Naive thymus-derived CD8-positive, alpha-beta T cell (primary cell): ENCODE measurements around the gene AOPEP. TPM values are rescaled to one million over a fixed set of nuclear protein-coding genes. Genes with fewer than 3 reads are reported as not detected.

Experiments used
- microRNA-seq: library from miRNA; unstranded; fragments of <30 nt; microRNA quantifications from one replicate; pipeline ENCODE4 v1.2.0, GENCODE V29; 2022; ENCODE audit warnings: borderline microRNAs expressed
- polyA plus RNA-seq, 3 donors: library from polyadenylated mRNA; unstranded; fragments of 300-500 nt; fragmentation: Illumina TruSeq; gene quantifications; one replicate each; pipeline ENCODE4 v1.2.3, GENCODE V29; 2021
- total RNA-seq, 8 experiments: library from RNA in 2 of 8; stranded (reverse) in 2 of 8; gene quantifications; one replicate each; pipeline ENCODE4 v1.2.3 and lab custom pipeline; 2021 to 2026

Gene AOPEP
- total and polyA plus RNA-seq, 5 experiments from 2014 or later = 4.3 to 10.8 (median 7.4) TPM

Small RNA genes lying within 50 kb of the gene (microRNA-seq; reads per million reads assigned to microRNA genes)
- gene MIR2278 = 2.1 reads per million
- gene MIR23B = 1,066 reads per million, percentile 85 among the genes with 10 or more reads in this experiment
- gene MIR24-1 = not detected
- gene MIR27B = 760 reads per million, percentile 83 among the genes with 10 or more reads in this experiment
- gene MIR3074 = not detected
- not detected for gene MIR6081

Other genes with a start within 250 kb of the AOPEP start
- not detected for gene PCAT7, start 171.6 kb upstream of the AOPEP start, total RNA-seq
- gene PCAT7, start 171.6 kb upstream of the AOPEP start, polyA plus RNA-seq = not detected
- gene FBP2, start 132.9 kb upstream of the AOPEP start, total RNA-seq = not detected
- gene FBP2, start 132.9 kb upstream of the AOPEP start, polyA plus RNA-seq = not detected
- gene FBP1, start 87.2 kb upstream of the AOPEP start, total RNA-seq = 1 to 10 TPM; 5.2 to 6.8 TPM
- 10 to 100 TPM in 2 of 3 donors, 1 to 10 TPM in 1; 5.5 to 22.1 (median 15.6) TPM for gene FBP1, start 87.2 kb upstream of the AOPEP start, polyA plus RNA-seq